ENCODE measurements around the gene MBL2. TPM values are rescaled to one million over a fixed set of nuclear protein-coding genes. Genes with fewer than 3 reads are reported as not detected.

Gene MBL2
- total and polyA plus RNA-seq, 2 donors from 2014 or later: not detected

DNA sequence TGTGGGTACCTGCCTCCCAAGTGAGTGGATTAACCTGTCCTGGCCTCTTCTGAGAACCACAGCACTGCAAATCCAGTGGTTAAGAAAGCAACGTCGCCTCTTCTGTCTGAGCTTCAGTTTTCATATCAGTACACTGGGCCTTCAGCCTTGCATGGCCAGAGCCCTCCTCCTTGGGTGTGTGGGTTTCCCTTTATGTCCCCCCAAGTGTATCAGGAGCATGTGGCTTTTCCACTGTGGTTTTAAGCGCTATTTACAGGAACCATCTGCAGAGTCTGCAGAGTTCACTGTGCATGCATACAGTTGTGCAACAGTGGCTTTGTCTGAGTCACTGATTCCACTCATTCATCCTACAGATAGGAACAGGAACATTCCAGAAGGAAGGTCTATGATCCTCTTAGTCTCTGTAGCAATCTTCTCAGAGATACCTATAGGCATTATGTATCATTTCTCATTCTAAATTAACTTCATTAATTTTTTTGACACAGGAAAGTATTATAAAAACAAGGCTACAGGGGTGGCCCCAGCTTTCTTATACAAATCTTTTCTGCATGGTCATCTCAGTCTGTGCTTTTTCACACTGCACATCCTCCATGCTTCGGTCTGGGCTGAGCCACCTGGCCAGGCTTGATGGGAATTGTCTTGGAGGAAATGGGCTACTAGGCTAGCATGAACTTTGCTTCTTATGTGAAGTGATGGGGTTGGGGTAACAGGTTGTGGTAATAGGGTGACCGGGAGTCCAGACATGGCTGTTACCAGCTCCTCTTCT lies 17.1 kb downstream of the MBL2 start:
- no peak for DNase-seq
- TF ChIP-seq, protein P1, sequence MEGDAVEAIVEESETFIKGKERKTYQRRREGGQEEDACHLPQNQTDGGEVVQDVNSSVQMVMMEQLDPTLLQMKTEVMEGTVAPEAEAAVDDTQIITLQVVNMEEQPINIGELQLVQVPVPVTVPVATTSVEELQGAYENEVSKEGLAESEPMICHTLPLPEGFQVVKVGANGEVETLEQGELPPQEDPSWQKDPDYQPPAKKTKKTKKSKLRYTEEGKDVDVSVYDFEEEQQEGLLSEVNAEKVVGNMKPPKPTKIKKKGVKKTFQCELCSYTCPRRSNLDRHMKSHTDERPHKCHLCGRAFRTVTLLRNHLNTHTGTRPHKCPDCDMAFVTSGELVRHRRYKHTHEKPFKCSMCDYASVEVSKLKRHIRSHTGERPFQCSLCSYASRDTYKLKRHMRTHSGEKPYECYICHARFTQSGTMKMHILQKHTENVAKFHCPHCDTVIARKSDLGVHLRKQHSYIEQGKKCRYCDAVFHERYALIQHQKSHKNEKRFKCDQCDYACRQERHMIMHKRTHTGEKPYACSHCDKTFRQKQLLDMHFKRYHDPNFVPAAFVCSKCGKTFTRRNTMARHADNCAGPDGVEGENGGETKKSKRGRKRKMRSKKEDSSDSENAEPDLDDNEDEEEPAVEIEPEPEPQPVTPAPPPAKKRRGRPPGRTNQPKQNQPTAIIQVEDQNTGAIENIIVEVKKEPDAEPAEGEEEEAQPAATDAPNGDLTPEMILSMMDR (IDR thresholded peaks at IDR 0.05; ENCODE audit: borderline replicate concordance, extremely low read depth, insufficient read depth): no peak
- no peak overlapping the region for H3K4me3 ChIP-seq (ENCODE audit: low read length in 3 of 3)
- intact Hi-C loops (cut with DNase I): no loop called here
- no peaks in the 10 kb centered on the region for H3K9me3 ChIP-seq (ENCODE audit: control insufficient read depth in 2 of 3, insufficient read depth in 1 of 3, low read length in 3 of 3)
- H3K27ac ChIP-seq (ENCODE audit: low read depth in 2 of 2, low read length in 2 of 2): no peak overlapping the region
- no peaks in the 10 kb centered on the region for H3K27me3 ChIP-seq (ENCODE audit: control insufficient read depth, insufficient read depth, low read length)
- no peaks in the 10 kb centered on the region for H3K36me3 ChIP-seq (ENCODE audit: control insufficient read depth in 2 of 3, insufficient read depth in 3 of 3, low read length in 3 of 3)
- FAIRE-seq: no peak
- no peak overlapping the region for H3K9ac ChIP-seq (ENCODE audit: low read length in 3 of 3)
- H3K4me1 ChIP-seq (ENCODE audit: control insufficient read depth in 2 of 3, insufficient read depth in 2 of 3, low read depth in 1 of 3, low read length in 3 of 3): no peaks in the 10 kb centered on the region

DNA sequence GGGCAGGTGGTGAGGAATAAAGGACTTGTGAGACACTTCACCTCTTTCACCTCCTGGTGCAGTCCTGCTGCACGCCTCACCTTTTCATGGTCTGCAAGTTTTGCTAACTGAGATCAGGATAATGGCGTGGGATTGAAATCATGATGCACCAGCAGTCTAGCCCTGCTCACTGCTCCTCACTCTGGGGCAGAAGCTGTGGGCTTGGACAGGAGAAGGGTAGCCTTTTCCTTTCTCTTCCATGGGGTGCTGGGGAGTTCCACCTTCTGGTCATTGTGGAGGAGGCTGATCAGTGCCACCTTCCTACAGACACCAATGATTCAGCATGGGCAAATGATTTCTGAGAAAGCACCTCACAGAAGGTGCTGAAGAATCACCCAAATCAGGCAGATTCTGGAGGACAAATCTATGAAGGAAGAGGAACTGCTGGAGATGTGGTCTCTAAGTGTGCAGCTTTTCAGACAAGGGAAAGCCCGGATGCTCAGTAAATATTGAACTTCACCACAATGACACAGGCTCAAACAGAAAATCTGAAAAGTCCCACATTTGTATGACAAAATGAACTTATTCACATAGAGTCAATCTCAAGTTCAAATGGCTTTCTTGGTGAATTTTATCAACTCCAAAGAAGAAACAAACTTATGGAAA lies 19.7 kb downstream of the MBL2 start:
- DNase-seq (no peak), FAIRE-seq (no peak)
- Histone ChIP-seq H3K9ac (ENCODE audit: low read length in 3 of 3) (no peak overlapping the region), H3K27ac (ENCODE audit: low read depth in 2 of 2, low read length in 2 of 2) (no peak overlapping the region), H3K4me3 (ENCODE audit: low read length in 3 of 3) (no peak overlapping the region), H3K36me3 (ENCODE audit: control insufficient read depth in 2 of 3, insufficient read depth in 3 of 3, low read length in 3 of 3) (no peaks in the 10 kb centered on the region), H3K4me1 (ENCODE audit: control insufficient read depth in 2 of 3, insufficient read depth in 2 of 3, low read depth in 1 of 3, low read length in 3 of 3) (no peaks in the 10 kb centered on the region), H3K27me3 (ENCODE audit: control insufficient read depth, insufficient read depth, low read length) (no peaks in the 10 kb centered on the region), H3K9me3 (ENCODE audit: control insufficient read depth in 2 of 3, insufficient read depth in 1 of 3, low read length in 3 of 3) (no peaks in the 10 kb centered on the region)
- TF ChIP-seq, protein P1 (IDR thresholded peaks at IDR 0.05; ENCODE audit: borderline replicate concordance, extremely low read depth, insufficient read depth): no peak
- intact Hi-C loops (cut with DNase I): no loop called here

DNA sequence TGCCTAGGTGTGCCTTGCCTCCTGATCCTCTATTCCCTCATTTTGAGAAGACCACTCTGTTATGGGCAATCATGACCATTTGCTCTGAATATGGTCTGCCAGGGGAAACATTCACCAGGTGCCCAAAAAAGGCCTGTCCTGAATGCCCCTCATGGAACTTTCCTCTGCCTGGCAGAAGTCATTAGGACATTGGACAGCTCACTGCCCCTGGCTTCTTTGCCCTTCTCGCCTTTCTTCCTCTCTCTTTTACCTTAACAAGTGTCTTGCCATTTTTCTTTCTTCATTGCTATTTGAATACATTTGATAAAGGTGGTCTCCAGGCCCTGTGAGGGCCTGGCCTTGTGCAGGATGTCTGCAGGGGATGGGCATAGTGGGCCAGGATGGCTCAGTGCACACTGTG lies 20.3 kb downstream of the MBL2 start:
- Histone ChIP-seq H3K36me3 (ENCODE audit: control insufficient read depth in 2 of 3, insufficient read depth in 3 of 3, low read length in 3 of 3) (no peaks in the 10 kb centered on the region), H3K27me3 (ENCODE audit: control insufficient read depth, insufficient read depth, low read length) (no peaks in the 10 kb centered on the region), H3K27ac (ENCODE audit: low read depth in 2 of 2, low read length in 2 of 2) (no peak overlapping the region), H3K4me1 (ENCODE audit: control insufficient read depth in 2 of 3, insufficient read depth in 2 of 3, low read depth in 1 of 3, low read length in 3 of 3) (no peaks in the 10 kb centered on the region), H3K4me3 (ENCODE audit: low read length in 3 of 3) (no peak overlapping the region), H3K9ac (ENCODE audit: low read length in 3 of 3) (no peak overlapping the region), H3K9me3 (ENCODE audit: control insufficient read depth in 2 of 3, insufficient read depth in 1 of 3, low read length in 3 of 3) (no peaks in the 10 kb centered on the region)
- intact Hi-C loops (cut with DNase I): no loop called here
- DNase-seq: no peak
- TF ChIP-seq, protein P1 (IDR thresholded peaks at IDR 0.05; ENCODE audit: borderline replicate concordance, extremely low read depth, insufficient read depth): no peak
- no peak for FAIRE-seq
